Activated naive CD8-positive, alpha-beta T cell treated with anti-CD3 and anti-CD28 coated beads, Interleukin-2, amount 10 ng/mL, durations not matched to agents 7 days and 5 days (primary cell): Measurements from ENCODE around the gene FAU. TPM values are rescaled to one million over a fixed set of nuclear protein-coding genes. Genes with fewer than 3 reads are reported as not detected.
"Not testable (repeated sequence)": the region's sequence is repeated elsewhere in the genome, so short reads cannot be mapped to it uniquely, and the experiment has no call there.

Source experiments
- ATAC-seq: fragments of 150-1000 bp; cut with Tn5 transposase; one replicate; pipeline ENCODE4 v1.10.0; 2021; ENCODE audit warnings: low read depth, moderate library complexity
- POLR2A ChIA-PET: fragments of 350-600 bp; sonication (Branson Sonifier 250); formaldehyde crosslinking; loops from one replicate; lab custom pipeline; 2021; ENCODE audit warnings: antibody characterized with exemption; lab: Charles Lee
- DNase-seq: peaks from one replicate; pipeline ENCODE4 v3.0.0; 2021
- H3K27ac Mint-ChIP-seq: one replicate; pipeline ENCODE4 v1.8.0; 2022; ENCODE audit warnings: mild to moderate bottlenecking, mixed read lengths
- H3K27me3 Mint-ChIP-seq: one replicate; pipeline ENCODE4 v1.8.0; 2022; ENCODE audit warnings: mild to moderate bottlenecking, moderate library complexity, mixed read lengths
- H3K36me3 Mint-ChIP-seq: one replicate; pipeline ENCODE4 v1.8.0; 2021; ENCODE audit warnings: mild to moderate bottlenecking, mixed read lengths
- H3K4me1 Mint-ChIP-seq: one replicate; pipeline ENCODE4 v1.8.0; 2021; ENCODE audit warnings: mixed read lengths
- H3K4me3 Mint-ChIP-seq: one replicate; pipeline ENCODE4 v1.8.0; 2022; ENCODE audit warnings: mild to moderate bottlenecking, moderate library complexity, mixed read lengths
- H3K9me3 Mint-ChIP-seq: one replicate; pipeline ENCODE4 v1.8.0; 2021; ENCODE audit warnings: mixed read lengths
- total RNA-seq, 2 experiments: library from RNA; stranded (reverse); gene quantifications; one replicate each; pipeline ENCODE4 v1.2.3, GENCODE V29; 2021

The FAU gene
- total RNA-seq, 2 experiments from 2014 or later = 1,110 to 1,162 TPM

- peak overlapping the region; percentile 27 for H3K27ac Mint-ChIP-seq
- H3K27me3 Mint-ChIP-seq = peaks cover 8% of the 10 kb centered on the region
- ATAC-seq = no peak
- peaks cover 23% of the 10 kb centered on the region for H3K4me1 Mint-ChIP-seq
- no peak for DNase-seq
- no peak overlapping the region for H3K4me3 Mint-ChIP-seq
- no peaks in the 10 kb centered on the region for H3K36me3 Mint-ChIP-seq
- POLR2A ChIA-PET = no interaction called here
- no peaks in the 10 kb centered on the region for H3K9me3 Mint-ChIP-seq
These were observed 30.2 kb upstream of the FAU start for GRCh38 chr11:65152122-65152521.

- Mint-ChIP-seq H3K36me3 (no peaks in the 10 kb centered on the region), H3K27ac (no peak overlapping the region), H3K9me3 (no peaks in the 10 kb centered on the region)
These were observed 29.5 kb upstream of the FAU start for GRCh38 chr11:65151331-65151899.

GRCh38 chr11:65150509-65151299 is 28.8 kb upstream of the FAU start:
- POLR2A ChIA-PET = interaction anchor here (0.7 kb wide), 1 partner anchor 20 kb away, joined by 3 read pairs; no protein-coding TSS in a partner anchor
- Mint-ChIP-seq H3K4me3 (no peak overlapping the region), H3K9me3 (no peaks in the 10 kb centered on the region), H3K27me3 (peaks cover 9% of the 10 kb centered on the region), H3K27ac (no peak overlapping the region), H3K4me1 (peaks cover 19% of the 10 kb centered on the region), H3K36me3 (no peaks in the 10 kb centered on the region)
- peak; percentile 60 for ATAC-seq
- no peak for DNase-seq

More at GRCh38 chr11:65151331-65151899, 29.5 kb upstream of the FAU start:
- Mint-ChIP-seq H3K4me3 (no peak overlapping the region), H3K27me3 (peaks cover 6% of the 10 kb centered on the region), H3K4me1 (peaks cover 19% of the 10 kb centered on the region)
- ATAC-seq (no peak), DNase-seq (no peak)
- POLR2A ChIA-PET = no interaction called here

GRCh38 chr11:65150131-65150508 is 28.2 kb upstream of the FAU start:
- H3K27me3 Mint-ChIP-seq, ATAC-seq: not testable (repeated sequence)

GRCh38 chr11:65148657-65149056 is 26.7 kb upstream of the FAU start:
- Mint-ChIP-seq H3K27ac (no peak overlapping the region), H3K9me3 (no peaks in the 10 kb centered on the region), H3K27me3 (peaks cover 9% of the 10 kb centered on the region), H3K4me1 (peaks cover 19% of the 10 kb centered on the region), H3K36me3 (no peaks in the 10 kb centered on the region), H3K4me3 (no peak overlapping the region)
- ATAC-seq (no peak), DNase-seq (no peak)
- POLR2A ChIA-PET = no interaction called here

More at GRCh38 chr11:65150131-65150508, 28.2 kb upstream of the FAU start:
- H3K4me3 Mint-ChIP-seq, H3K9me3 Mint-ChIP-seq, DNase-seq, H3K36me3 Mint-ChIP-seq, H3K27ac Mint-ChIP-seq: not testable (repeated sequence)
- H3K4me1 Mint-ChIP-seq = peaks cover 19% of the 10 kb centered on the region
- POLR2A ChIA-PET = interaction anchor here (0.7 kb wide), 1 partner anchor 19 kb away, joined by 3 read pairs; no protein-coding TSS in a partner anchor

- POLR2A ChIA-PET = interaction anchor here (1.1 kb wide), 1 partner anchor 13 kb away, joined by 4 read pairs; the partner anchor contains the start of gene SYVN1
- Mint-ChIP-seq H3K27me3 (peaks cover 5% of the 10 kb centered on the region), H3K36me3 (no peaks in the 10 kb centered on the region), H3K9me3 (no peaks in the 10 kb centered on the region), H3K4me3 (no peak overlapping the region), H3K27ac (no peak overlapping the region), H3K4me1 (peaks cover 16% of the 10 kb centered on the region)
- DNase-seq (no peak), ATAC-seq (no peak)
These were observed 25.6 kb upstream of the FAU start for GRCh38 chr11:65147352-65148075.

GRCh38 chr11:65141896-65142494 is 20.1 kb upstream of the FAU start:
- H3K27me3 Mint-ChIP-seq = peaks cover 17% of the 10 kb centered on the region
- ATAC-seq (no peak), DNase-seq (no peak)
- no peak overlapping the region for H3K27ac Mint-ChIP-seq
- POLR2A ChIA-PET = no interaction called here
- no peaks in the 10 kb centered on the region for H3K9me3 Mint-ChIP-seq
- H3K4me1 Mint-ChIP-seq = no peaks in the 10 kb centered on the region
- no peaks in the 10 kb centered on the region for H3K36me3 Mint-ChIP-seq
- H3K4me3 Mint-ChIP-seq = no peak overlapping the region

GRCh38 chr11:65136515-65137096 is 14.7 kb upstream of the FAU start:
- Mint-ChIP-seq H3K4me3 (peak overlapping the region; percentile 67), H3K27me3 (peaks cover 10% of the 10 kb centered on the region), H3K9me3 (no peaks in the 10 kb centered on the region), H3K27ac (peak overlapping the region; percentile 82), H3K36me3 (peaks cover 4% of the 10 kb centered on the region), H3K4me1 (peaks cover 26% of the 10 kb centered on the region)
- no peak for ATAC-seq
- DNase-seq = peak; percentile 17
- POLR2A ChIA-PET = interaction anchor here (0.6 to 3.8 kb wide), 6 partner anchors 7 to 151 kb away, joined by 3 to 62 read pairs (median 7); partner anchors contain the start of genes CAPN1, FAU, MRPL49 and POLA2

GRCh38 chr11:65135633-65136145 is 13.8 kb upstream of the FAU start:
- Mint-ChIP-seq H3K4me1 (peaks cover 29% of the 10 kb centered on the region), H3K4me3 (peak overlapping the region; percentile 99), H3K27me3 (peaks cover 5% of the 10 kb centered on the region), H3K36me3 (peaks cover 4% of the 10 kb centered on the region), H3K27ac (peak overlapping the region; percentile 100), H3K9me3 (no peaks in the 10 kb centered on the region)
- DNase-seq (no peak), ATAC-seq (no peak)
- POLR2A ChIA-PET = interaction anchor here (0.6 to 3.8 kb wide), 20 partner anchors 8 to 363 kb away, joined by 3 to 62 read pairs (median 4); partner anchors contain the start of genes ARL2, CAPN1, DPF2 and FAU

- H3K4me1 Mint-ChIP-seq = peaks cover 29% of the 10 kb centered on the region
- peaks cover 4% of the 10 kb centered on the region for H3K36me3 Mint-ChIP-seq
- peak overlapping the region; percentile 100 for H3K27ac Mint-ChIP-seq
- DNase-seq (peak; percentile 76), ATAC-seq (peak; percentile 91)
- no peaks in the 10 kb centered on the region for H3K27me3 Mint-ChIP-seq
- no peaks in the 10 kb centered on the region for H3K9me3 Mint-ChIP-seq
- peak overlapping the region; percentile 99 for H3K4me3 Mint-ChIP-seq
- POLR2A ChIA-PET = interaction anchor here (0.6 to 3.8 kb wide), 20 partner anchors 10 to 364 kb away, joined by 3 to 62 read pairs (median 4); partner anchors contain the start of genes ARL2, CAPN1, DPF2 and FAU
These were observed 13.2 kb upstream of the FAU start for GRCh38 chr11:65134952-65135632.

GRCh38 chr11:65134240-65134951 is 12.5 kb upstream of the FAU start, which contains the start of gene SYVN1:
Gene SYVN1 (minus strand): TSS chr11:65134519. CDS start chr11:65133601, 918 bp downstream.
- H3K27ac Mint-ChIP-seq = peak within 1 kb of the TSS; percentile 100
- ATAC-seq (peak; percentile 75), DNase-seq (peak; percentile 93)
- no peaks in the 10 kb centered on the region for H3K27me3 Mint-ChIP-seq
- H3K36me3 Mint-ChIP-seq = peaks cover 4% of the 10 kb centered on the region
- peaks cover 29% of the 10 kb centered on the region for H3K4me1 Mint-ChIP-seq
- peak within 1 kb of the TSS; percentile 99 for H3K4me3 Mint-ChIP-seq
- POLR2A ChIA-PET = interaction anchor here (0.6 to 3.8 kb wide), 20 partner anchors 10 to 364 kb away, joined by 3 to 62 read pairs (median 4); partner anchors contain the start of genes ARL2, CAPN1, DPF2 and FAU
- no peaks in the 10 kb centered on the region for H3K9me3 Mint-ChIP-seq
